ENCODE measurements around the gene PPARD. TPM values are rescaled to one million over a fixed set of nuclear protein-coding genes. Genes with fewer than 3 reads are reported as not detected.

Gene PPARD
- total and polyA plus RNA-seq, 12 donors, result 6.0 to 39.8 (median 21.6) TPM

DNA sequence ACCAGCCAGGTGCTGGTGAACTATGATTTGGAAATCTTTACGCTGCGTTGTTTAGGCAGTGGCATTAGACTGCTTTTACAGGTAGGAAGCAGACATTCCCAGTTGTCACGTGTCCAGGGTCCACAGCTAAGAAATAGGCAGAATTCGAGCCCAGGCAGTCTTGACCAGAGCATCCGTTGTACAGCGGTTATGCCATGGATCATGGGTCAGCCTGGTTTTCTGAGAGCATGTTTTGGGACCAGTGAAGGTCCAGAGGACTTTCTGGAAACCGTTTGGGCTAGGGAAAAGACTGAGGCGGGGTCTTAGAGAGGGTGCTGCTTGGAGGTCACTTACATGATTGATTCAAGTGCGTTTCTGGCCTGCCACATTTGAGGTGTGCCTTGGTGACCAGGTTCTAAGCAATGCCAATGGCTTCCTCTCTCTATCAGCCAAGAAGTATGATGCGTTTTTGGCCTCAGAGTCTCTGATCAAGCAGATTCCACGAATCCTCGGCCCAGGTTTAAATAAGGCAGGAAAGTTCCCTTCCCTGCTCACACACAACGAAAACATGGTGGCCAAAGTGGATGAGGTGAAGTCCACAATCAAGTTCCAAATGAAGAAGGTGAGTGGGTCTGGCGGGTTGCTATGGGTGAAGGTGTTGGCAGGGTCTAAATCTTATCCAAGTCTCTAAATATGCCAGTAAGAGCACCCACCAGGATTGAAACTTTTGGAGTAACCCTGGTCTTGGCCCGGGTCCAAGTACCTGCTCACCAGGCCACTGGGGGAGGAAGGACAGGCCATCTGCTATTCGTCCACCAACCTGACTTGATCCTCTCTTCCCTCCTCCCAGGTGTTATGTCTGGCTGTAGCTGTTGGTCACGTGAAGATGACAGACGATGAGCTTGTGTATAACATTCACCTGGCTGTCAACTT is 127.6 kb downstream of the PPARD start:
- H3K27me3 ChIP-seq, result no peaks in the 10 kb centered on the region
- H3K4me1 ChIP-seq (replicated peaks in 1 of 2), result peaks cover 12 to 50% of the 10 kb centered on the region in 2 donors
- TF ChIP-seq CTCF (IDR thresholded peaks at IDR 0.05), result no peak
- no peak for TF ChIP-seq POLR2A (IDR thresholded peaks at IDR 0.05)
- DNase-seq, result no peak
- intact Hi-C loops (cut with DNase I), result no loop called here
- H3K4me3 ChIP-seq, result peak overlapping the region in 1 of 4 donors; percentile 77
- H3K36me3 ChIP-seq (replicated peaks in 1 of 2), result peaks cover 0 to 25% of the 10 kb centered on the region in 2 donors
- peak overlapping the region in 3 of 5 donors; percentile 85 to 93 (median 89) for H3K27ac ChIP-seq
- WGBS, 4 donors, result 57 to 64% (median 59%) methylated on average over 11 to 18 of the region's 18 CpGs
- H3K9me3 ChIP-seq (replicated peaks in 1 of 3), result no peaks in the 10 kb centered on the region

- Histone ChIP-seq H3K27ac (peak overlapping the region in 1 of 5 donors; percentile 93), H3K9me3 (replicated peaks in 1 of 3) (no peaks in the 10 kb centered on the region), H3K36me3 (replicated peaks in 1 of 2) (peaks cover 0 to 25% of the 10 kb centered on the region in 2 donors), H3K4me1 (replicated peaks in 1 of 2) (peaks cover 12 to 50% of the 10 kb centered on the region in 2 donors), H3K4me3 (no peak overlapping the region), H3K27me3 (no peaks in the 10 kb centered on the region)
- no peak for DNase-seq
- no peak for TF ChIP-seq POLR2A (IDR thresholded peaks at IDR 0.05)
- TF ChIP-seq CTCF (IDR thresholded peaks at IDR 0.05), result no peak
- WGBS, 4 donors, result 71 to 76% (median 74%) methylated on average over 3 of the region's 3 CpGs
- intact Hi-C loops (cut with DNase I), result no loop called here
Observed at GRCh38 chr6:35470663-35471120, 128.3 kb downstream of the PPARD start.

GRCh38 chr6:35471836-35472345 is 129.5 kb downstream of the PPARD start:
- DNase-seq, result no peak
- Histone ChIP-seq H3K4me3 (no peak overlapping the region), H3K4me1 (replicated peaks in 1 of 2) (peaks cover 12 to 50% of the 10 kb centered on the region in 2 donors), H3K9me3 (replicated peaks in 1 of 3) (no peaks in the 10 kb centered on the region), H3K27me3 (no peaks in the 10 kb centered on the region), H3K36me3 (replicated peaks in 1 of 2) (peaks cover 0 to 25% of the 10 kb centered on the region in 2 donors), H3K27ac (peak overlapping the region in 2 of 5 donors; percentile 35 to 38)
- intact Hi-C loops (cut with DNase I), result no loop called here
- WGBS, 4 donors, result 50 to 64% (median 54%) methylated on average over 7 to 8 of the region's 8 CpGs
- no peak for TF ChIP-seq POLR2A (IDR thresholded peaks at IDR 0.05)

DNA sequence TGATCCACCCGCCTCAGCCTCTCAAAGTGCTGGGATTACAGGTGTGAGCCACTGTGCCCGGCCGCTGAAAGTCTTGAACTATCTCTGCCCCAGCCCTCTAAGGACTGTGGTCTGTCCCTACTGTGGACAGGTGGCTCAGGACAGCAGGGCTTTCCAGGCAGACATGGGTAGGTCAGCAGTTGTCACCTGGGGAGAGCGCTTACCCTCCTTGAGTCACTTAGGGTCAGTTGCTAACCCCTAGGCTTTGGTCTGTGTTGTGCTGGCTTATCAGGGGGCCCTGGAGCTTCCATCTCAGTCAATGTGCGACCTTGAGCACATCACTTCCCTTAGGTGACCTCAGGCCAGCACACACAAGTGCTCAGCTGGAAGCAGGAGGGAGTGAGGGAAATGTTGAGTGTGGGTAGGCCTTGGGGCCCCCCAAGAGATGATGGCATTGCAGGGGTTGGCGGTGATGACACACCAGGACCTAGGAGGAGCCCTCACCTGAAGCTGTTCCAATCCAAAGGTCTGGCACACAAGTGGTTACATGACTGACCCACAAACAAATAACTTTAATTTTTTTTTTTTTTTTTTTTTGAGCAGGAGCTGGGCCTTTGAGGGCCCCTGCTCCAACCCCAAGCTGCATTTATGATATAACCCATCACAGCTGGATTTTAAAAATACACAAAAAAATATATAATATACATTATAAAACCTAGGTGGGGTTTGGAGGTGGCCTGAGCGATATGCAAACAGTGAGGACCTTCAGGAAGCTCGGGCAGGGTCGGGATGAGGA is 130.9 kb downstream of the PPARD start:
- H3K4me1 ChIP-seq (replicated peaks in 1 of 2), result peaks cover 12 to 44% of the 10 kb centered on the region in 2 donors
- DNase-seq, result no peak
- H3K4me3 ChIP-seq, result no peak overlapping the region
- H3K9me3 ChIP-seq (replicated peaks in 1 of 3), result no peaks in the 10 kb centered on the region
- intact Hi-C loops (cut with DNase I), result no loop called here
- peak overlapping the region in 1 of 5 donors; percentile 11 for H3K27ac ChIP-seq
- no peak for TF ChIP-seq POLR2A (IDR thresholded peaks at IDR 0.05)
- TF ChIP-seq CTCF (IDR thresholded peaks at IDR 0.05), result no peak
- H3K27me3 ChIP-seq, result no peaks in the 10 kb centered on the region
- peaks cover 0 to 25% of the 10 kb centered on the region in 2 donors for H3K36me3 ChIP-seq (replicated peaks in 1 of 2)
- 79 to 87% (median 84%) methylated on average over 6 to 9 of the region's 9 CpGs for WGBS, 4 donors

Measured in adrenal gland (tissue), 12 donors.